Testis (tissue), 2 donors: ENCODE data around the gene HOXC11.

ENCODE experiments used
- POLR2A ChIP-seq: fragments of 450-650 bp; IDR thresholded peaks from one replicate; pipeline ENCODE4 v1.6.1; 2017; ENCODE audit warnings: antibody characterized with exemption, mild to moderate bottlenecking, moderate library complexity
- TF ChIP-seq, protein P1 (sequence below), 3 experiments: fragments of 450-650 bp in 2 of 3; fragments of 200-600 bp in 1 of 3; sonication (generic) in 1 of 3; IDR thresholded peaks; one replicate each; pipeline ENCODE4 v1.5.1; 2016 to 2019; ENCODE audit warnings: antibody characterized with exemption in 3 of 3, mild to moderate bottlenecking in 2 of 3, moderate library complexity in 1 of 3

DNA sequence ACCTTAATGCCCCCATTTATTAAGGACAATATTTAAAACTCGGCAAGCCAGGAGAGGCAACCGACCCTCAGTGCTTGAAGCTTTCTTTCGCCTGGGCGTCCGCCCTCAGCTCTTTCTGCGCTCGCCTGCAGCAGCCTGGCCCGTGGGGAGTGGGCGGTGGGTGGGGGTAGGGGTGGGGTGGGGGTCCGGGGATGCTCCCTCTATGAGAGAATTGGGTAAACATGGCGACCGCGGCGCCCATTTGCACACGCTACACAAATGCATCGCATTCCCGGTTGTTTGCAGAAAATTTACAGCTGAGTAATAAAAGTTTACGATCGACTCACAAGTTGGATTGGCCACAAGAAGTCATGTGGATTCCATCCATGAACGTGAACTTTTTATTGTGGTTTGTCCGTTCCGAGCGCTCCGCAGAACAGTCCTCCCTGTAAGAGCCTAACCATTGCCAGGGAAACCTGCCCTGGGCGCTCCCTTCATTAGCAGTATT, 43.6 kb downstream of the HOXC11 start:
- TF ChIP-seq, protein P1, sequence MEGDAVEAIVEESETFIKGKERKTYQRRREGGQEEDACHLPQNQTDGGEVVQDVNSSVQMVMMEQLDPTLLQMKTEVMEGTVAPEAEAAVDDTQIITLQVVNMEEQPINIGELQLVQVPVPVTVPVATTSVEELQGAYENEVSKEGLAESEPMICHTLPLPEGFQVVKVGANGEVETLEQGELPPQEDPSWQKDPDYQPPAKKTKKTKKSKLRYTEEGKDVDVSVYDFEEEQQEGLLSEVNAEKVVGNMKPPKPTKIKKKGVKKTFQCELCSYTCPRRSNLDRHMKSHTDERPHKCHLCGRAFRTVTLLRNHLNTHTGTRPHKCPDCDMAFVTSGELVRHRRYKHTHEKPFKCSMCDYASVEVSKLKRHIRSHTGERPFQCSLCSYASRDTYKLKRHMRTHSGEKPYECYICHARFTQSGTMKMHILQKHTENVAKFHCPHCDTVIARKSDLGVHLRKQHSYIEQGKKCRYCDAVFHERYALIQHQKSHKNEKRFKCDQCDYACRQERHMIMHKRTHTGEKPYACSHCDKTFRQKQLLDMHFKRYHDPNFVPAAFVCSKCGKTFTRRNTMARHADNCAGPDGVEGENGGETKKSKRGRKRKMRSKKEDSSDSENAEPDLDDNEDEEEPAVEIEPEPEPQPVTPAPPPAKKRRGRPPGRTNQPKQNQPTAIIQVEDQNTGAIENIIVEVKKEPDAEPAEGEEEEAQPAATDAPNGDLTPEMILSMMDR (IDR thresholded peaks at IDR 0.05): no peak
- no peak for TF ChIP-seq POLR2A
